H9 (cell line): ENCODE results near the gene PLA2G2C. TPM values are rescaled to one million over a fixed set of nuclear protein-coding genes. Genes with fewer than 3 reads are reported as not detected.

ENCODE experiments used
- DNase-seq: peaks from one replicate; pipeline ENCODE4 v3.0.0-alpha.2; 2017
- H2AFZ ChIP-seq: one replicate; pipeline ENCODE4 v1.6.1; 2013; ENCODE audit warnings: mild to moderate bottlenecking, low read length, control low read depth, moderate library complexity
- H2AK5ac ChIP-seq: 2 replicates; pipeline ENCODE4 v1.6.1; 2013; ENCODE audit warnings: low read length, control low read depth, mixed read lengths; ENCODE audit not compliant: insufficient read length
- H2BK120ac ChIP-seq: one replicate; pipeline ENCODE4 v1.6.1; 2013; ENCODE audit warnings: low read depth, mild to moderate bottlenecking, low read length, control low read depth, inconsistent platforms; ENCODE audit not compliant: poor library complexity, severe bottlenecking
- H2BK12ac ChIP-seq: 2 replicates; pipeline ENCODE4 v1.6.1; 2013; ENCODE audit warnings: low read length, control low read depth, mixed read lengths, low read depth; ENCODE audit not compliant: insufficient read length
- H2BK15ac ChIP-seq: 2 replicates; pipeline ENCODE4 v1.6.1; 2013; ENCODE audit warnings: low read depth, low read length, control low read depth
- H2BK20ac ChIP-seq: one replicate; pipeline ENCODE4 v1.6.1; 2013; ENCODE audit warnings: low read depth, mild to moderate bottlenecking, low read length, control low read depth, inconsistent platforms; ENCODE audit not compliant: poor library complexity, severe bottlenecking
- H2BK5ac ChIP-seq: 2 replicates; pipeline ENCODE4 v1.6.1; 2013; ENCODE audit warnings: low read length, control low read depth, mixed read lengths; ENCODE audit not compliant: insufficient read length
- H3K14ac ChIP-seq: 2 replicates; pipeline ENCODE4 v1.6.1; 2013; ENCODE audit warnings: low read length, control low read depth; ENCODE audit not compliant: insufficient read depth
- H3K18ac ChIP-seq: 2 replicates; pipeline ENCODE4 v1.6.1; 2013; ENCODE audit warnings: low read depth, mild to moderate bottlenecking, mixed read lengths, low read length, control low read depth; ENCODE audit not compliant: insufficient read length
- H3K23ac ChIP-seq: 2 replicates; pipeline ENCODE4 v1.6.1; 2013; ENCODE audit warnings: low read length, control low read depth, mixed read lengths, low read depth; ENCODE audit not compliant: insufficient read length
- H3K23me2 ChIP-seq: 2 replicates; pipeline ENCODE4 v1.6.1; 2013; ENCODE audit warnings: low read depth, mild to moderate bottlenecking, mixed read lengths, low read length, control low read depth; ENCODE audit not compliant: insufficient read length, poor library complexity, severe bottlenecking
- H3K27ac ChIP-seq: 2 replicates; pipeline ENCODE4 v1.5.1; 2013; ENCODE audit warnings: low read length, control low read depth, mixed read lengths, low read depth; ENCODE audit not compliant: insufficient read length
- H3K27me3 ChIP-seq: 2 replicates; pipeline ENCODE4 v1.6.1; 2013; ENCODE audit warnings: low read length, control low read depth, inconsistent platforms; ENCODE audit not compliant: insufficient read depth
- H3K4ac ChIP-seq: 2 replicates; pipeline ENCODE4 v1.6.1; 2013; ENCODE audit warnings: low read depth, mild to moderate bottlenecking, control low read depth, inconsistent platforms, low read length, moderate library complexity
- H3K4me1 ChIP-seq: 2 replicates; pipeline ENCODE4 v1.6.1; 2013; ENCODE audit warnings: low read length, control low read depth, inconsistent platforms; ENCODE audit not compliant: insufficient read depth
- H3K4me2 ChIP-seq: 2 replicates; pipeline ENCODE4 v1.6.1; 2013; ENCODE audit warnings: low read length, control low read depth, mixed read lengths; ENCODE audit not compliant: insufficient read length, insufficient read depth
- H3K56ac ChIP-seq: 2 replicates; pipeline ENCODE4 v1.6.1; 2013; ENCODE audit warnings: low read depth, mild to moderate bottlenecking, mixed read lengths, low read length, control low read depth; ENCODE audit not compliant: insufficient read length
- H3K79me1 ChIP-seq: 2 replicates; pipeline ENCODE4 v1.6.1; 2013; ENCODE audit warnings: low read depth, mild to moderate bottlenecking, moderate library complexity, low read length, control low read depth, inconsistent platforms; ENCODE audit not compliant: insufficient read depth, poor library complexity, severe bottlenecking
- H3K79me2 ChIP-seq: 2 replicates; pipeline ENCODE4 v1.6.1; 2013; ENCODE audit warnings: low read length, control low read depth, inconsistent platforms; ENCODE audit not compliant: insufficient read depth
- H3K9ac ChIP-seq: 2 replicates; pipeline ENCODE4 v1.6.1; 2013; ENCODE audit warnings: low read length, control low read depth, mixed read lengths; ENCODE audit not compliant: insufficient read length; ENCODE audit errors: extremely low read depth
- H3K9me3 ChIP-seq: one replicate; pipeline ENCODE4 v1.6.1; 2013; ENCODE audit warnings: low read depth, low read length, inconsistent platforms; ENCODE audit not compliant: control insufficient read depth
- H3T11ph ChIP-seq: one replicate; pipeline ENCODE4 v1.6.1; 2013; ENCODE audit warnings: mild to moderate bottlenecking, low read length, control low read depth, inconsistent platforms
- H4K20me1 ChIP-seq: one replicate; pipeline ENCODE4 v1.6.1; 2013; ENCODE audit not compliant: control insufficient read depth, insufficient read length, insufficient read depth
- H4K5ac ChIP-seq: 2 replicates; pipeline ENCODE4 v1.6.1; 2013; ENCODE audit warnings: low read depth, mild to moderate bottlenecking, mixed read lengths, low read length, control low read depth; ENCODE audit not compliant: insufficient read length
- H4K8ac ChIP-seq: replicated peaks from 2 replicates; pipeline ENCODE4 v1.6.1; 2013; ENCODE audit warnings: low read length, control low read depth, mixed read lengths, low read depth; ENCODE audit not compliant: insufficient read length
- H4K91ac ChIP-seq: 2 replicates; pipeline ENCODE4 v1.6.1; 2013; ENCODE audit warnings: low read depth, mild to moderate bottlenecking, moderate library complexity, mixed read lengths, low read length, control low read depth; ENCODE audit not compliant: insufficient read length
- H3K27ac Mint-ChIP-seq, 3 experiments: 2 replicates in 2 of 3; 3 replicates in 1 of 3; pipeline ENCODE4 v1.8.0; 2020 to 2021; ENCODE audit warnings: mixed read lengths in 3 of 3, mild to moderate bottlenecking in 1 of 3, moderate library complexity in 1 of 3
- H3K27me3 Mint-ChIP-seq: 2 replicates; pipeline ENCODE4 v1.8.0; 2021; ENCODE audit warnings: low read depth, mild to moderate bottlenecking, moderate library complexity, mixed read lengths
- H3K36me3 Mint-ChIP-seq, 3 experiments: 2 replicates in 2 of 3; 3 replicates in 1 of 3; pipeline ENCODE4 v1.8.0; 2020 to 2021; ENCODE audit warnings: low read depth in 3 of 3, mixed read lengths in 3 of 3; ENCODE audit not compliant: insufficient read depth in 1 of 3
- H3K4me1 Mint-ChIP-seq, 2 experiments: 2 replicates each; pipeline ENCODE4 v1.8.0; 2020; ENCODE audit warnings: mixed read lengths in 2 of 2
- H3K4me3 Mint-ChIP-seq, 2 experiments: 2 replicates in 1 of 2; 3 replicates in 1 of 2; pipeline ENCODE4 v1.8.0; 2020 to 2021; ENCODE audit warnings: mild to moderate bottlenecking in 2 of 2, mixed read lengths in 2 of 2, moderate library complexity in 1 of 2
- H3K9me3 Mint-ChIP-seq, 2 experiments: 2 replicates in 1 of 2; 3 replicates in 1 of 2; pipeline ENCODE4 v1.8.0; 2020; ENCODE audit warnings: mild to moderate bottlenecking in 2 of 2, mixed read lengths in 2 of 2, moderate library complexity in 1 of 2
- WGBS: extraction: QIAGEN DNeasy Blood & Tissue Kit; methylation state at CpG from one replicate; pipeline ENCODE4 v1.1.7; 2013; ENCODE audit warnings: missing lambda C conversion rate, low lambda C conversion rate, mixed read lengths; ENCODE audit not compliant: insufficient read length; ENCODE audit errors: extremely low coverage; 5-methylcytosine and 5-hydroxymethylcytosine counted together
- total RNA-seq: library from RNA; stranded (reverse); gene quantifications from 2 replicates; pipeline ENCODE4 v1.2.1, GENCODE V29; 2021
- TF ChIP-seq, protein P1 (sequence below): fragments of 200-600 bp; sonication (generic); conservative IDR thresholded peaks from 3 replicates; pipeline ENCODE4 v1.8.0; 2021; ENCODE audit warnings: antibody characterized with exemption, mild to moderate bottlenecking

Gene PLA2G2C
- total RNA-seq, 1 experiment from 2014 or later = not detected

GRCh38 chr1:20229171-20229570, 42.9 kb upstream of the PLA2G2C start:
- Mint-ChIP-seq H3K27ac (no peak overlapping the region), H3K36me3 (no peaks in the 10 kb centered on the region), H3K4me3 (no peak overlapping the region), H3K4me1 (peaks cover 9 to 17% of the 10 kb centered on the region in 2 experiments), H3K27me3 (peaks cover 46% of the 10 kb centered on the region), H3K9me3 (no peaks in the 10 kb centered on the region)
- Histone ChIP-seq H2BK15ac (no peak overlapping the region), H4K91ac (no peak overlapping the region), H3K14ac (no peak overlapping the region), H3K79me2 (no peaks in the 10 kb centered on the region), H3K56ac (no peak overlapping the region), H4K5ac (no peak overlapping the region), H3K27me3 (no peaks in the 10 kb centered on the region; the same call in 1 of the 2 replicates), H3K4ac (no peak overlapping the region), H3K4me2 (no peak overlapping the region), H2AK5ac (no peak overlapping the region), H2AFZ (no peak overlapping the region), H3K23ac (no peak overlapping the region), H2BK12ac (no peak overlapping the region), H2BK20ac (no peak overlapping the region), H3K18ac (no peak overlapping the region), H3K23me2 (no peaks in the 10 kb centered on the region), H3K9ac (no peak overlapping the region), H3K9me3 (no peaks in the 10 kb centered on the region), H3K4me1 (no peaks in the 10 kb centered on the region), H3K79me1 (no peaks in the 10 kb centered on the region), H3T11ph (no peak overlapping the region), H4K20me1 (no peaks in the 10 kb centered on the region), H2BK5ac (no peak overlapping the region), H2BK120ac (no peak overlapping the region), H3K27ac (no peak overlapping the region), H4K8ac (no peak overlapping the region)
- TF ChIP-seq, protein P1, sequence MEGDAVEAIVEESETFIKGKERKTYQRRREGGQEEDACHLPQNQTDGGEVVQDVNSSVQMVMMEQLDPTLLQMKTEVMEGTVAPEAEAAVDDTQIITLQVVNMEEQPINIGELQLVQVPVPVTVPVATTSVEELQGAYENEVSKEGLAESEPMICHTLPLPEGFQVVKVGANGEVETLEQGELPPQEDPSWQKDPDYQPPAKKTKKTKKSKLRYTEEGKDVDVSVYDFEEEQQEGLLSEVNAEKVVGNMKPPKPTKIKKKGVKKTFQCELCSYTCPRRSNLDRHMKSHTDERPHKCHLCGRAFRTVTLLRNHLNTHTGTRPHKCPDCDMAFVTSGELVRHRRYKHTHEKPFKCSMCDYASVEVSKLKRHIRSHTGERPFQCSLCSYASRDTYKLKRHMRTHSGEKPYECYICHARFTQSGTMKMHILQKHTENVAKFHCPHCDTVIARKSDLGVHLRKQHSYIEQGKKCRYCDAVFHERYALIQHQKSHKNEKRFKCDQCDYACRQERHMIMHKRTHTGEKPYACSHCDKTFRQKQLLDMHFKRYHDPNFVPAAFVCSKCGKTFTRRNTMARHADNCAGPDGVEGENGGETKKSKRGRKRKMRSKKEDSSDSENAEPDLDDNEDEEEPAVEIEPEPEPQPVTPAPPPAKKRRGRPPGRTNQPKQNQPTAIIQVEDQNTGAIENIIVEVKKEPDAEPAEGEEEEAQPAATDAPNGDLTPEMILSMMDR = no peak
- no CpG with 5 or more reads among the region's 2 CpGs for WGBS
- DNase-seq = no peak
